Colonic mucosa (tissue), 4 donors: ENCODE results near the gene ELL. TPM values are rescaled to one million over a fixed set of nuclear protein-coding genes. Genes with fewer than 3 reads are reported as not detected.

ENCODE experiments used
- DNase-seq: peaks from one replicate; pipeline ENCODE4 v3.0.0-alpha.2; 2020
- H3K27ac ChIP-seq: fragments of 200-600 bp; one replicate; pipeline ENCODE4 v1.8.0; 2021
- H3K27me3 ChIP-seq: fragments of 200-600 bp; one replicate; pipeline ENCODE4 v1.8.0; 2021
- H3K36me3 ChIP-seq: fragments of 200-600 bp; one replicate; pipeline ENCODE4 v1.8.0; 2021
- H3K4me1 ChIP-seq: fragments of 200-600 bp; one replicate; pipeline ENCODE4 v1.8.0; 2021; ENCODE audit warnings: mild to moderate bottlenecking
- H3K4me3 ChIP-seq: fragments of 200-600 bp; one replicate; pipeline ENCODE4 v1.8.0; 2021
- H3K9ac ChIP-seq, 2 donors: one replicate each; pipeline ENCODE4 v1.7.0; 2013; ENCODE audit warnings: control low read depth in 2 of 2, low read depth in 2 of 2, low read length in 2 of 2
- H3K9me3 ChIP-seq: fragments of 200-600 bp; one replicate; pipeline ENCODE4 v1.8.0; 2021
- intact Hi-C: fragments of 100-400 bp; cut with DNase I; formaldehyde crosslinking; loops from one replicate; pipeline ENCODE4 v1.14.1; 2022
- total RNA-seq, 2 donors: library from RNA; stranded (reverse); fragmentation: NEBNext Ultra II Directional in 1 of 2; extraction: Animal tissue kit (Norgen Biotek cat#: 25700) in 1 of 2; gene quantifications; one replicate each; pipeline ENCODE4 v1.2.1, GENCODE V29; 2021
- TF ChIP-seq, protein P1 (sequence below): fragments of 200-600 bp; IDR thresholded peaks from one replicate; pipeline ENCODE4 v1.8.0; 2022; ENCODE audit warnings: antibody characterized with exemption, mild to moderate bottlenecking
- donor health status: healthy.
- donor health status: DM: no; HTN: no; CAD: no.
- donor health status: DM: no; HTN: no; CAD: no.

Gene ELL
- total RNA-seq, 2 donors from 2014 or later = 16.3 to 18.6 TPM

GRCh38 chr19:18417250-18418028, 104.4 kb downstream of the ELL start:
- no peaks in the 10 kb centered on the region for H3K9me3 ChIP-seq
- TF ChIP-seq, protein P1, sequence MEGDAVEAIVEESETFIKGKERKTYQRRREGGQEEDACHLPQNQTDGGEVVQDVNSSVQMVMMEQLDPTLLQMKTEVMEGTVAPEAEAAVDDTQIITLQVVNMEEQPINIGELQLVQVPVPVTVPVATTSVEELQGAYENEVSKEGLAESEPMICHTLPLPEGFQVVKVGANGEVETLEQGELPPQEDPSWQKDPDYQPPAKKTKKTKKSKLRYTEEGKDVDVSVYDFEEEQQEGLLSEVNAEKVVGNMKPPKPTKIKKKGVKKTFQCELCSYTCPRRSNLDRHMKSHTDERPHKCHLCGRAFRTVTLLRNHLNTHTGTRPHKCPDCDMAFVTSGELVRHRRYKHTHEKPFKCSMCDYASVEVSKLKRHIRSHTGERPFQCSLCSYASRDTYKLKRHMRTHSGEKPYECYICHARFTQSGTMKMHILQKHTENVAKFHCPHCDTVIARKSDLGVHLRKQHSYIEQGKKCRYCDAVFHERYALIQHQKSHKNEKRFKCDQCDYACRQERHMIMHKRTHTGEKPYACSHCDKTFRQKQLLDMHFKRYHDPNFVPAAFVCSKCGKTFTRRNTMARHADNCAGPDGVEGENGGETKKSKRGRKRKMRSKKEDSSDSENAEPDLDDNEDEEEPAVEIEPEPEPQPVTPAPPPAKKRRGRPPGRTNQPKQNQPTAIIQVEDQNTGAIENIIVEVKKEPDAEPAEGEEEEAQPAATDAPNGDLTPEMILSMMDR = no peak
- intact Hi-C loops = loop anchor here (10.0 kb wide), 1 partner anchor 213 kb away; the partner anchor contains the start of gene RAB3A
- H3K36me3 ChIP-seq = no peaks in the 10 kb centered on the region
- H3K27ac ChIP-seq = peak overlapping the region; percentile 79
- H3K4me1 ChIP-seq = peaks cover 28% of the 10 kb centered on the region
- H3K9ac ChIP-seq = peak overlapping the region; percentile 65 to 81
- DNase-seq = peak; percentile 73
- peak overlapping the region; percentile 28 for H3K4me3 ChIP-seq
- peaks cover 13% of the 10 kb centered on the region for H3K27me3 ChIP-seq

- peak; percentile 85 for DNase-seq
- intact Hi-C loops = loop anchor here (10.0 kb wide), 1 partner anchor 212 kb away; the partner anchor contains the start of gene RAB3A
- Histone ChIP-seq H3K9me3 (no peaks in the 10 kb centered on the region), H3K36me3 (no peaks in the 10 kb centered on the region), H3K4me1 (peaks cover 28% of the 10 kb centered on the region), H3K27ac (peak overlapping the region; percentile 79), H3K4me3 (peak overlapping the region; percentile 28), H3K27me3 (peaks cover 13% of the 10 kb centered on the region), H3K9ac (peak overlapping the region; percentile 65 to 71)
- TF ChIP-seq, protein P1 = no peak
Measured at GRCh38 chr19:18416778-18417249, 105.1 kb downstream of the ELL start.

DNA sequence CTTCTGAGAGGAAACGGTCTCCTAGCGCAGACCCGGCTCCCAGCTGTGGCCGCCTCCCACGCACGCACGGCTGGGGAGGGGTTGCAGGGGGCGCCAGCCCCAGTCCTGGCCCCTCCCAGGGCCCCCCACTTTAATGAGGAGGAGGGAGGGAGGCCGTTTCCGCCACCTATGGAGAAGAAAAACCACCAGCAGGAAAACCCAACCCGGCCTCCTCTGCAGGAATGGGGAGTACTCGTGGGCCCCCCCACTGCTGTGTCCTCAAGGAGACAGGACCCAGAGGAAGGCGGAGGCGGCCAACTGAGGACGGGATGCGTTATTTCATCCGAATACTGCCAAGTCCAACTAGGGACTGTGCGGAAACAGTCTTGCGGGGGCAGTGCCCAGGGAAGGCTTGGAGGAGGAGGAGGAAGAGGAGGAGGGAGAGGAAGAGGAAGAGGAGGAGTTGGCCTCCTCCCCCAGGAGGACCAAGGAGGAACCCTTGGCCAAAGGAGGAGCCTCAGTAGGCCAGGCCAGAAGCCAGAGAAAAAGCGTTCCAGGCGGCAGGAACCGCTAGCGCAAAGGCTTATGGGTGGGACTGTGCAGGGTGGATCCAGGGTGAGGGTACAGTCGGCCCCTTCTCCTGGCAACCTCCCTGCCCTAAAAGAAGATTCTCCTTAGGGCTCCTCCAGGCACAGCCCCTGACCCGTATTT, 106.5 kb downstream of the ELL start:
- H3K9me3 ChIP-seq = no peaks in the 10 kb centered on the region
- peaks cover 13% of the 10 kb centered on the region for H3K27me3 ChIP-seq
- H3K4me3 ChIP-seq = no peak overlapping the region
- DNase-seq = peak; percentile 55
- intact Hi-C loops = loop anchor here (10.0 kb wide), 1 partner anchor 211 kb away; the partner anchor contains the start of gene RAB3A
- H3K9ac ChIP-seq = peak overlapping the region; percentile 30 to 55
- peaks cover 18% of the 10 kb centered on the region for H3K4me1 ChIP-seq
- peak overlapping the region; percentile 79 for H3K27ac ChIP-seq
- no peaks in the 10 kb centered on the region for H3K36me3 ChIP-seq
- TF ChIP-seq, protein P1 = no peak

GRCh38 chr19:18414504-18415177, 107.2 kb downstream of the ELL start:
- TF ChIP-seq, protein P1 = no peak
- no peaks in the 10 kb centered on the region for H3K9me3 ChIP-seq
- H3K4me1 ChIP-seq = peaks cover 17% of the 10 kb centered on the region
- peaks cover 13% of the 10 kb centered on the region for H3K27me3 ChIP-seq
- intact Hi-C loops = loop anchor here (10.0 kb wide), 1 partner anchor 210 kb away; the partner anchor contains the start of gene RAB3A
- H3K9ac ChIP-seq = peak overlapping the region in 1 of 2 donors; percentile 55
- no peak overlapping the region for H3K4me3 ChIP-seq
- H3K27ac ChIP-seq = peak overlapping the region; percentile 79
- no peak for DNase-seq
- no peaks in the 10 kb centered on the region for H3K36me3 ChIP-seq
